K562 (cell line): Measurements from ENCODE around the gene NHSL2. TPM values are rescaled to one million over a fixed set of nuclear protein-coding genes. Genes with fewer than 3 reads are reported as not detected.

ENCODE experiments used
- ATAC-seq: fragments of 200-7000 bp; cut with Tn5 transposase; 3 replicates; pipeline ENCODE4 v1.9.1; 2020; ENCODE audit warnings: moderate library complexity
- BruUV-seq: library from RNA; stranded (reverse); fragments of 400-500 nt; replicated peaks from 2 replicates; lab custom pipeline; 2021; lab: Mats Ljungman, UMichigan
- CTCF ChIA-PET: fragments of 300-600 bp; formaldehyde crosslinking; extraction: SDS; loops from one replicate; lab custom pipeline; 2021; ENCODE audit warnings: low intra/inter-chr PET ratio; lab: Yijun Ruan, JAX
- POLR2A ChIA-PET: fragments of 300-600, 350-650 bp; sonication (Branson Sonifier 250); formaldehyde crosslinking; extraction: SDS; loops from one replicate; lab custom pipeline; 2021; ENCODE audit warnings: antibody characterized with exemption, inconsistent platforms; lab: Yijun Ruan, JAX
- DNase-seq, 4 experiments: peaks; one replicate each; pipeline versions ENCODE4 v3.0.0 to v3.0.0-alpha.2; 2011 to 2018; ENCODE audit warnings: low spot score in 3 of 4, mixed read lengths in 3 of 4; ENCODE audit errors: extremely low read depth in 1 of 4
- FAIRE-seq: peaks from 2 replicates; lab custom pipeline; 2011; peaks lifted over from hg19 to GRCh38; lab: Jason Lieb, UNC
- H2AFZ ChIP-seq: 2 replicates; pipeline ENCODE4 v1.6.0; 2011; ENCODE audit warnings: low read depth, low read length, control low read depth, inconsistent platforms
- H3K27ac ChIP-seq: fragments of 200-600 bp; 3 replicates; pipeline ENCODE4 v1.8.0; 2011; ENCODE audit warnings: low read depth, mild to moderate bottlenecking, control low read depth, inconsistent platforms, low read length, moderate library complexity, mixed read lengths; ENCODE audit errors: extremely low read depth
- H3K27me3 ChIP-seq, 2 experiments: fragments of 300-600 bp in 1 of 2; 2 replicates in 1 of 2; 3 replicates in 1 of 2; pipeline versions ENCODE4 v1.6.0 to v1.8.0; 2011; ENCODE audit warnings: inconsistent platforms in 2 of 2, low read length in 2 of 2, mild to moderate bottlenecking in 1 of 2, mixed read lengths in 1 of 2, moderate library complexity in 1 of 2; ENCODE audit not compliant: control insufficient read depth in 2 of 2, insufficient read depth in 2 of 2
- H3K36me3 ChIP-seq: fragments of 300-600 bp; 3 replicates; pipeline ENCODE4 v1.8.0; 2011; ENCODE audit warnings: mild to moderate bottlenecking, low read length, inconsistent platforms; ENCODE audit not compliant: control insufficient read depth, insufficient read depth
- H3K4me1 ChIP-seq, 2 experiments: fragments of 200-600 bp in 1 of 2; replicated peaks in 1 of 2; 2 replicates in 1 of 2; 3 replicates in 1 of 2; pipeline versions ENCODE4 v1.5.1 to v1.8.0; 2011; ENCODE audit warnings: inconsistent platforms in 2 of 2, low read length in 2 of 2, mild to moderate bottlenecking in 1 of 2, mixed read lengths in 1 of 2, moderate library complexity in 1 of 2; ENCODE audit not compliant: control insufficient read depth in 2 of 2, insufficient read depth in 2 of 2
- H3K4me2 ChIP-seq: 2 replicates; pipeline ENCODE4 v1.6.1; 2011; ENCODE audit warnings: low read length, control low read depth, inconsistent platforms, mixed read lengths; ENCODE audit not compliant: insufficient read depth
- H3K4me3 ChIP-seq: fragments of 200-600 bp; sonication (generic), shearing (Covaris generic); 2 replicates; pipeline ENCODE4 v1.5.1; 2016; ENCODE audit warnings: control low read depth, inconsistent platforms
- H3K79me2 ChIP-seq: fragments of 200-600 bp; 3 replicates; pipeline ENCODE4 v1.8.0; 2011; ENCODE audit warnings: low read length, inconsistent platforms; ENCODE audit not compliant: control insufficient read depth, insufficient read depth
- H3K9ac ChIP-seq, 2 experiments: 2 replicates each; pipeline versions ENCODE4 v1.6.0 to v1.6.1; 2011; ENCODE audit warnings: low read depth in 2 of 2, low read length in 2 of 2, control low read depth in 1 of 2, inconsistent platforms in 1 of 2, mild to moderate bottlenecking in 1 of 2, mixed read lengths in 1 of 2; ENCODE audit not compliant: insufficient read depth in 1 of 2
- H3K9me1 ChIP-seq: one replicate; pipeline ENCODE4 v1.6.0; 2011; ENCODE audit warnings: inconsistent platforms, mild to moderate bottlenecking, low read length, moderate library complexity; ENCODE audit not compliant: control insufficient read depth, insufficient read depth
- H3K9me3 ChIP-seq: replicated peaks from 2 replicates; pipeline ENCODE4 v1.5.1; 2011; ENCODE audit warnings: low read depth, low read length, inconsistent platforms; ENCODE audit not compliant: control insufficient read depth, insufficient read depth
- H4K20me1 ChIP-seq: replicated peaks from 2 replicates; pipeline ENCODE4 v1.6.1; 2011; ENCODE audit warnings: low read length, inconsistent platforms, mixed read lengths; ENCODE audit not compliant: control insufficient read depth, insufficient read depth
- E2F3 ChIP-seq: fragments of 250-450 bp; sonication (Bioruptor Pico); IDR thresholded peaks from 2 replicates; pipeline ENCODE4 v1.4.0; 2020; ENCODE audit warnings: mild to moderate bottlenecking
- ETV5 ChIP-seq: sonication (generic); formaldehyde crosslinking; IDR thresholded peaks from 2 replicates; pipeline ENCODE4 v1.4.0; 2020; ENCODE audit warnings: low read depth, mild to moderate bottlenecking, missing genetic modification reagents
- FOXJ3 ChIP-seq: sonication (generic); formaldehyde crosslinking; IDR thresholded peaks from 2 replicates; pipeline ENCODE4 v1.4.0; 2020; ENCODE audit warnings: mild to moderate bottlenecking, missing genetic modification reagents
- MTA3 ChIP-seq: fragments of 450-650 bp; formaldehyde crosslinking; IDR thresholded peaks from 2 replicates; pipeline ENCODE4 v1.6.1; 2017; ENCODE audit warnings: mild to moderate bottlenecking, borderline replicate concordance
- NFIX ChIP-seq: fragments of 250-450 bp; sonication (Bioruptor Pico); IDR thresholded peaks from 2 replicates; pipeline ENCODE4 v1.4.0; 2020; ENCODE audit warnings: low read depth, mild to moderate bottlenecking, moderate library complexity
- RFX5 ChIP-seq: IDR thresholded peaks from 2 replicates; pipeline ENCODE4 v1.6.1; 2011; ENCODE audit warnings: low read depth, mild to moderate bottlenecking, improper control_type of control experiment, low read length
- ZNF121 ChIP-seq: sonication (generic); formaldehyde crosslinking; conservative IDR thresholded peaks from 2 replicates; pipeline ENCODE4 v1.8.0; 2022; ENCODE audit warnings: missing genetic modification reagents
- ZNF146 ChIP-seq: IDR thresholded peaks from one replicate; pipeline ENCODE4 v1.6.1; 2018; ENCODE audit warnings: missing compliant biosample characterization; ENCODE audit not compliant: unreplicated experiment
- WGBS: fragments of 100-300 bp; shearing (Covaris generic); methylation state at CpG from one replicate; pipeline ENCODE4 v1.1.6; 2016; ENCODE audit warnings: low coverage, mixed read lengths; ENCODE audit not compliant: insufficient coverage; ENCODE audit errors: missing lambda C conversion rate; 5-methylcytosine and 5-hydroxymethylcytosine counted together
- in situ Hi-C: fragments of 300-500 bp; cut with MboI; formaldehyde crosslinking; loops from 4 replicates; pipeline ENCODE4 v1.15.0; 2018; ENCODE audit warnings: inconsistent platforms, mixed read lengths
- intact Hi-C: fragments of 100-400 bp; cut with micrococcal nuclease; formaldehyde crosslinking; loops from 2 replicates; pipeline ENCODE4 v1.14.2; 2022
- polyA plus RNA-seq, 8 experiments: library from polyadenylated mRNA; depleted of rRNA in 4 of 8; stranded (reverse) in 5 of 8; unstranded in 3 of 8; fragments of >200 nt; fragmentation: Nextera tagmentation in 2 of 8; fragmentation: Illumina TruSeq in 1 of 8; extraction: Ambion mirVana in 2 of 8; extraction: Trizol in 1 of 8; gene quantifications; 2 replicates each; pipeline versions ENCODE4 v1.2.1 to v1.2.3, GENCODE V29; 2011 to 2014; ENCODE audit warnings: inconsistent platforms in 1 of 8, missing spikeins in 1 of 8
- total RNA-seq, 7 experiments: library from RNA; depleted of rRNA in 6 of 7; stranded (reverse); fragments of >200 nt in 6 of 7; fragmentation: Illumina TruSeq in 2 of 7; extraction: Trizol in 2 of 7; gene quantifications; 2 replicates each; pipeline versions ENCODE4 v1.2.1 to v1.2.3, GENCODE V29; 2011 to 2021; ENCODE audit warnings: low replicate concordance in 1 of 7
- TF ChIP-seq, protein P1 (sequence below): fragments of 250-450 bp; sonication (Bioruptor Pico); IDR thresholded peaks from 2 replicates; pipeline ENCODE4 v1.4.0; 2020; ENCODE audit warnings: mild to moderate bottlenecking, moderate library complexity

NHSL2 gene
- total and polyA plus RNA-seq, 9 of the 15 experiments (the other 6 are each of a cell fraction or from before 2014, with no cell fraction given): 0.02 TPM; not detected in 8

GRCh38 chrX:71954458-71954857 lies 43.8 kb downstream of the NHSL2 start:
- Histone ChIP-seq H4K20me1 (0 out of 2 replicates have a peak, but pooled peaks cover 5% of the 10 kb centered on the region), H3K36me3 (no peaks in the 10 kb centered on the region), H3K9me3 (no peaks in the 10 kb centered on the region), H3K27me3 (peaks cover 0 to 11% of the 10 kb centered on the region in 2 experiments; a peak in 3 of 5 replicates), H3K4me1 (no peaks in the 10 kb centered on the region; a peak in 1 of 5 replicates), H3K27ac (no peak overlapping the region), H3K4me3 (no peak overlapping the region), H3K4me2 (no peak overlapping the region), H3K9me1 (no peaks in the 10 kb centered on the region), H3K79me2 (no peaks in the 10 kb centered on the region), H2AFZ (no peak overlapping the region), H3K9ac (no peak overlapping the region)
- CTCF ChIA-PET: interaction anchor here (0.6 kb wide), 1 partner anchor 1118 kb away, joined by 4 read pairs; no protein-coding TSS in a partner anchor
- ATAC-seq (no peak), FAIRE-seq (no peak), DNase-seq (no peak)
- in situ Hi-C loops: no loop called here
- intact Hi-C loops: no loop called here
- no peak for TF ChIP-seq ZNF121
- no peak for TF ChIP-seq ZNF146 (CRISPR knock-in tag)
- TF ChIP-seq E2F3 (CRISPR knock-in tag): no peak
- no peak for TF ChIP-seq FOXJ3 (CRISPR knock-in tag)
- no peak for TF ChIP-seq RFX5
- no peak for TF ChIP-seq ETV5
- TF ChIP-seq MTA3: no peak
- no peak for TF ChIP-seq NFIX (CRISPR knock-in tag)
- TF ChIP-seq, protein P1, sequence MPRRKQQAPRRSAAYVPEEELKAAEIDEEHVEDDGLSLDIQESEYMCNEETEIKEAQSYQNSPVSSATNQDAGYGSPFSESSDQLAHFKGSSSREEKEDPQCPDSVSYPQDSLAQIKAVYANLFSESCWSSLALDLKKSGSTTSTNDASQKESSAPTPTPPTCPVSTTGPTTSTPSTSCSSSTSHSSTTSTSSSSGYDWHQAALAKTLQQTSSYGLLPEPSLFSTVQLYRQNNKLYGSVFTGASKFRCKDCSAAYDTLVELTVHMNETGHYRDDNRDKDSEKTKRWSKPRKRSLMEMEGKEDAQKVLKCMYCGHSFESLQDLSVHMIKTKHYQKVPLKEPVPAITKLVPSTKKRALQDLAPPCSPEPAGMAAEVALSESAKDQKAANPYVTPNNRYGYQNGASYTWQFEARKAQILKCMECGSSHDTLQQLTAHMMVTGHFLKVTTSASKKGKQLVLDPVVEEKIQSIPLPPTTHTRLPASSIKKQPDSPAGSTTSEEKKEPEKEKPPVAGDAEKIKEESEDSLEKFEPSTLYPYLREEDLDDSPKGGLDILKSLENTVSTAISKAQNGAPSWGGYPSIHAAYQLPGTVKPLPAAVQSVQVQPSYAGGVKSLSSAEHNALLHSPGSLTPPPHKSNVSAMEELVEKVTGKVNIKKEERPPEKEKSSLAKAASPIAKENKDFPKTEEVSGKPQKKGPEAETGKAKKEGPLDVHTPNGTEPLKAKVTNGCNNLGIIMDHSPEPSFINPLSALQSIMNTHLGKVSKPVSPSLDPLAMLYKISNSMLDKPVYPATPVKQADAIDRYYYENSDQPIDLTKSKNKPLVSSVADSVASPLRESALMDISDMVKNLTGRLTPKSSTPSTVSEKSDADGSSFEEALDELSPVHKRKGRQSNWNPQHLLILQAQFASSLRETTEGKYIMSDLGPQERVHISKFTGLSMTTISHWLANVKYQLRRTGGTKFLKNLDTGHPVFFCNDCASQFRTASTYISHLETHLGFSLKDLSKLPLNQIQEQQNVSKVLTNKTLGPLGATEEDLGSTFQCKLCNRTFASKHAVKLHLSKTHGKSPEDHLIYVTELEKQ: no peak
- POLR2A ChIA-PET: interaction anchor here (0.7 to 0.8 kb wide), 2 partner anchors 13 to 216 kb away, joined by 3 read pairs; no protein-coding TSS in a partner anchor
- whole genome bisulfite sequencing: 0% methylated on average over 1 of the region's 2 CpGs
- no TSS peak for BruUV-seq
